GM18526 (cell line): ENCODE data around the gene ATP5PB.

Source experiments
- POLR2A ChIP-seq: IDR thresholded peaks from 3 replicates; pipeline ENCODE4 v1.6.1; 2011; ENCODE audit not compliant: insufficient read length; ENCODE audit errors: extremely low read depth

Gene ATP5PB

DNA sequence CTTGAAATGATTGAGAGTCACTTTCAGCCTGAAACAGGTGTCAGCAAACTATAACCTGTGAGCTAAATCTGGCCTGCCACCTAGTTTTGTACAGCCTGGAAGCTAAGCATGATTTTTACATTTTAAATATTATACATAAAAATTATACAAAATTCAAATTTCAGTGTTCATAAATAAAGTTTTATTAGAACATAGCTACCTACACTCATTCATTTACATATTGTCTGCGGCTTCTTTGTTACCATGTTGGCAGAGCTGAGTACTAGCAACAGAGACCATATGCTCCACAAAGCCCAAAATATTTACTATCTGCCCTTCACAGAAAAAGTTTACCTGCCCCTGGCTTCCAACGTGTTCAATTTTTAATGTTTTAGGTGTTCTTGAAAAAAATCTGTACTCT is 16.5 kb downstream of the ATP5PB start:
- no peak for TF ChIP-seq POLR2A

DNA sequence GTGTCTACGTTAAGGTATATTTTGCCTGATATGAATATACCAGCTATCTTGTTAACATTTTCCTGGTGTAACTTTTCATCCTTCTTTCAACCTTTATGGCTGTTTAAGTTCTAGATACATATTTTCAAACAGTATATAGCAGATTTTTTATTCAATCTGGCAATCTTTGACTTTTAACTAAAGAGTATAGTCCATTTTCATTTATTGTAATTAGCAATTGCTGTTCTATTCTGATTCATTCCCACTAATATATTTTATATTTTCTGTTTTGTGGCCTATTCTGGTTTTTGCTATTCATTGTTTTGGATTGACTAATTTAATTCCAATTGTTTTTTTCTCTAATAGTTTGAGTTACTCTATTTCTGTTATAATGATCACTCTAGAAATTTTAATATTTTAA is 17.2 kb downstream of the ATP5PB start:
- TF ChIP-seq POLR2A: no peak

DNA sequence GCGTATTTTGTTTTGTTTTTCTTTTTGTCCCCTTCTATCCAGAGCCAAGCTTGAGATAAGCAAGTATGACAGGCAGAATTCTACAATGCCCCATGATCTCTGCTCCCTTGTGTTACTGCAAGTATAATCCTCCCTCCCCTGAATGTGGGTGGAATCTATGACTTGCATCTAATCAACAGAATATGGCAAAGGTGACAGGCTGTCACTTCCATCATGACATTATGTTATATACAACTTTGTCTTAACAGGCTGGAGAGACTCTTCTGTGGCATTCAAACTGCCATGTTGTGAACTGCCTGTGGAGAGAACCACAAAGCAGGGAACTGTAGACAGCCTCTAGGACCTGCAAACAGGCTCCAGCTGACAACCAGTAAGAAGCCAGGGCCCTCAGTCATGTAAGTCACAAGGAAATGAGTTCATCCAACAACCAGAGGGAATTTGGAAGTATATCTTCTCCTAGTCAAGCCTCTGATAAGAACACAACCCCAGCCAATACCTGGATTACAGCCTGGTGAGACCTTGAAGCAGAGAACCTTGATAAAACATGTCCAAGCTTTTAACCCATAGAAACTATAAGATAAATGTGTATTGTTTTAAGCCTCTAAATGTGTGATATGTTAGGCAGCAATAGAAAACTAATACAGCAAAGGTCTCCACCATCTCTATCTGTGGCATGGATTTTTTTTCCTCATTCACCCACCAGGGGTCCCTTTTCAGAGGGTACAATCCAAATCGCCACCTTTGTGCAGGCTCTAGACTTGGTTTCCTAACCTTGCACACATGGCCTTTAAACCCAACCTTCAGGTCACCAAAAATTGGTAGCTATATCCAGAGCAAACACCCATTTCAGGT is 18.8 kb downstream of the ATP5PB start:
- no peak for TF ChIP-seq POLR2A

DNA sequence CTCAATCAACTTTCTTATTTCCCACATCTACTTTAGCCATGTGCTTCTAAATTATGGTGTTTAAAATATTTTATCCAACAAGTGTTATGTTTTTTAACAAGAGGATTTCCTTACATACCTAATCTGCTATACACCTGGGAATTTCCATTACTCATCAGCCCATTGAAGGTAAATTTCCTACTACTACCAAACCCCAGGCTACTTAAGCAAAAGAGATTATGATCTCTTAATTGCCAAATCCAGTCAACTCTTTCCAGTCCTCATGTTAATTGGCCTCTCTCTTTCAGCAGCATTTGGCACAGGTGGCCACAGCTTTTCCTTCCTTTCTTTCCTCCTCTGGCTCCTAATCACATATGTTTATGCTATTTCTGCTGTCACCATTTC is 19.4 kb downstream of the ATP5PB start:
- no peak for TF ChIP-seq POLR2A

DNA sequence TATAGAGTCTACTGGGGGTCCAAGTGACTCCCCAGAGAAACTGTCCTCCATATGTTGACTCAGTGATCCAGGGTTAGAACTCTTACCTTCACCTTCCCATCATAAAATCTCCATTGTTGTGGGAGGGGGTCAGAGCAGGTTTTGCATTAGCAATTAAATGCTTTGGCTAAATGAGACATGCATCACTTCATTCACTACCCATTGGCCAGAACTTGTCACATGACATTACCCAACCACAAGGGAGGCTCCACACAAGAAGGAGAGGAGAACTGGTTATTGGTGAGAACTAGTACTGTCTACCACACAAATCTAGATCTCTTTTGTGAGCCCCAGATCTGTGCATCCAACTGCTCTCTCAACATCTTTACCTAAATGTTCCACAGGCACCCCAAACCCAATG is 20.3 kb downstream of the ATP5PB start:
- no peak for TF ChIP-seq POLR2A

DNA sequence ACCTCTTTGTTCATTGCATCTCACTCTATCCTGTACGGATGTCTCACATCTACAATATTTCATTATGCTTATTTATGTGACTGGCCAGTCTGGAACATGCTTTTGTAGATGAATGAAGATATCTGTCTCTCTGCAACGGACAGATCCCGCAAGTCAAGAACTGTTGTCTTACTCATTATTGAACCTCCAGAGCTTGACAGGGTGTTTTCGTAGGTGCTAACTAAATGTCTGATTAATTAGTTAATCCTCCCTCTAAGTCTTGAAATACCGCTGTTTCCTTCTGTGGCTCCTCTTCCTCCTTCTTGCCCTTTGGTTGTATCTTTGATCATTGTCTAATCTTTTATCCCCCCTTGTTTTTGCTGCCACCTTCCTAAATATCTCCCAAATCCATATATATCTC is 21.3 kb downstream of the ATP5PB start:
- TF ChIP-seq POLR2A: no peak

DNA sequence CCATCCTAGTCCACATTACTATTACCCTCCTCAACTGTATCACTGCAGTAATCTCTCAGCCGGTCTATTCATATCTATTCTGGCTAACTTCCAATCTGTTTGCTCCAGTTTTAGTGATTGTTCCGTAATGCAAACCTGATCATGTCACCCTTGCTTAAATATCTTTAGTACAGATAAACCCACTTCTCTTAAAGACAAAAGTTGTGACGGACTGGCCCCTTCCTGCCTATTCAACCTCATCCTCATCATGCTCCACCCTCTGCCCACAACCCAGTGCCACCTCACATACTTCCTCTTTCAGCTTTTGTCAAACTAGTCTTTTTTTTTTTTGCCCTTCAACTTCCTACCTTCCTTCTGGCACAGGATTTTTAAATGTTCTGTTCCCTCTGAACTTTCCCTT is 21.7 kb downstream of the ATP5PB start:
- no peak for TF ChIP-seq POLR2A

DNA sequence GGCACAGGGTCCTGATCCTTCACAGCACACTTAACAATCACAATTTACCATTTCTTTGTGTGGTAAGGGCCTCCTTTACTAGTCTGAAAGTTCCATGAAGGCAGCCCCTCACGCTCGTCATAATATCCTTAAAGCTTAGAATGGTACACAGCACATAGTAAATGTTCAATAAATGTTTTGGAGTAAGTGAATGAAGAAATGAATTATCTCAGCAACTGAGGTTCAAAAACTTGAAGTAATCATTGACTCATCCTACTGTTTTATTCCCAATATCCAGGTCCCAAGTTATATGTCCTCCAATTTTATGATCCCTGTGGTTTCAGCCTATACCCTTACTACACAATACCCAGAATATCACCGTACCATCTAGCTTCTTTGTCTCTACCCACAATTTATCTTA is 22.3 kb downstream of the ATP5PB start:
- no peak for TF ChIP-seq POLR2A

DNA sequence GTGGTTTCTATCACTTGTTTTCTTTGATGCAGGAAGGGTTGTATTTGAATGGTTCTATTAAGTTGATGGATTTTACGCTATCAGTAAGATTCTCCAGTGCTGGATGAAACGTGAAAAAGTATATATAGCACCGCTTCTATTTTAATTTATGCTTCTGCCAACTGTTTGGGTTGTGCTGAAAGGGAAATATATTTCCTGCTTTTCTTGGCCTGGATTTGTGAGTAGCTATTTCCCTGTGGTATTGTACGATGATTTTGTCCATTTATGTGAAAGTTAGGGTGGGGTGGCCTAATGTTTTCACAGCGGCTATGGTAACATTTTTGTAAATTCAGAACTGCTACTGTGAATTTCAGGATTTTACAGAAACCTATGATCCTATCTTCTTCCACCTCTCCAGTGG is 24.8 kb downstream of the ATP5PB start:
- TF ChIP-seq POLR2A: no peak

DNA sequence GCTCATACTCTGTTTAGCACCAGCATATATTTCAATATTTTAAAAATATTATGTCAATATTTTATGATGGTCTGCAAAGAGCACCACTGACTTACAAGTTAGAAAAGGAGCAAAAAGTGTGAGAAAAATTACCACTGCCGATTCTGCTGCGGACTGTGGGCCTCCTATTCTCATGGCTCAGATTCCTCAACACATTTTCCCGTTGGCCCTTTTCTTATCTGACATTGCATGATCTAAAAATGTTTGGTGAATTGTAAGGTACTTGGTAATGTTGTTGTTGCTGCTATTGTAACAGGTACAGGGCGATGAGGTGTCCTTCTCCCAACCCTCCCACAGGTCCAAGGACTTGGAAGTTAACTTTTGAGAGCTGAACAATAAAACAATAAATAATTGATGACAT is 25.3 kb downstream of the ATP5PB start:
- no peak for TF ChIP-seq POLR2A

DNA sequence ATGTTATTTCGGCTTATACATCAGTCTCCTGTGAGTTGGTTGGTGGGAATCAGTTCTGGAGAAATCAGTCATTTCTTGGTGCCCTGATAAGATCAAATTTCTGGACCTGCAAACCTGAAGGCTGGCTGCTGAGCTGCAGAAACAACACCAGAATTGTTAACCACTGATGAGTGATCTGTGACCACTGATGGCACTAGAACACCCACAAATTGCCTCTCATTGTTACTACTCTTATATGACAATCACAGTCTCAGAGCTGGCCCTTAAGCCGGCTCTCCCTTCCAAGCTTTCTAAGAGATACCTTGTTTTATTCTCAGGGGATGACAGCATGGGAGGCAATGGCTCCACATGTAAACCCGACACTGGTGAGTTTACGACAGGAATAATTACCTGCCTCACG is 26.4 kb downstream of the ATP5PB start:
- no peak for TF ChIP-seq POLR2A

DNA sequence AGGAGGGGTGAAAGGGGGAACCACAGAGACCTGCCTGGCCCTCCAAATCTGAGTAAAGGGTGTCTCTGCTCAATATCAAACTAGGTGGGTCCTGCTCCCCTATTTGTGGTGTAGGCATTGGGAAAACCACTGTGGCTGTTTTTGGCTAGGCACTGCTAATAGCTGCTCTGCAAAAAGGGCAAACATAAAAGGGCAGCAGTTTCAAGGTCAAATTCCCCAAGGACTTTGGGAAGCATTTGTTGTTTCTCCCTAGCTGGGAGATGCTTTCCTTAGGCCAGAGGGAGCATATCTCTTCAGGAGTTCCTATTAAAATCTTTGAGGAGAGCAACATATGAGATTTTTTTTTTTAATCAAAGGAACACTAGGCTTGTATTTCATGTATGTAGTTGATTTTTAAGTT is 26.9 kb downstream of the ATP5PB start:
- TF ChIP-seq POLR2A: no peak

DNA sequence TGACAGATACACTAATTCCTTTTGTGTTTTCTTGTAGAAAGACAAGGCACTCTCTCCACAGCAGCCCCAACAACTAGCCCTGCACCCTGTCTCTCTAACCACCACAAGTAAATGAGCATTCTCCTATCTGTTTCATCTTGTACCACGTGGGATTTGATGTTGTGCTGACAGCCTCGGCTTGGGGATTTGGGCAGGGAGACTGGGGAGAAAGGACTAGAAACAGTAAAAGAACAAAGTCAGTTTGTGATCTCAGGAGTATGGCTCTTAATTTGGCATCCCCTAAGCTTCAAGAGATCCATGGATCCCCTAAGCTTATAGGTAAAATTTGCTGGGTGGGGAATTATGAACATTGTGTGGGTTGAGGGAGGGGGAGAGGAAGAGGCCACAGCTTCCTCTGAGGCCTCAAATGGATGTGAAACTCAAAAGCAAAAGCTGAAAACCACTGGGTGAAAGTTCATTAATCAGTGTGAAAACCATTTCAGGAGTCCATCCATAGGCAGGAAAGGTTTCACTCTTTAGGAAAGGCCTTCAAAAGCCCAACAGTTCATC is 27.6 kb downstream of the ATP5PB start:
- no peak for TF ChIP-seq POLR2A

DNA sequence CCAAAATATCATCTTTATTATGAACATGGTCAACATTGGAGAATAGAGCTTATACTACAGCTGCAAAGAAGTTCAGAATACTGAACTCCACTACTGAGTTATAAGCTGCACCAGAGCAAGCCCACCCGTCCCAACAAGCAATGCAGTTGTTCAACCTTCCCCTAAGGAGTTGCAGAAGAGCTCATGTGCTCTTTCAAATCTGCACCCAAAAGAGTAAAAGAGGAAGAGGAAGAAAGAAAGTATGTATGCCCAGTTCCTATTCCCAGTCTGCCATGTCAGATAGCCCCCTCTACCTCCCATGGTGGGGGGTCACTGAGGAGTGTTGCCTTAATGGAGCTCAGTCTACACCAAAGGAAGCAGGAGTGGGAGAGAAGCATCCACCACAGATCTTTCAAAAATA is 31.4 kb downstream of the ATP5PB start:
- no peak for TF ChIP-seq POLR2A

DNA sequence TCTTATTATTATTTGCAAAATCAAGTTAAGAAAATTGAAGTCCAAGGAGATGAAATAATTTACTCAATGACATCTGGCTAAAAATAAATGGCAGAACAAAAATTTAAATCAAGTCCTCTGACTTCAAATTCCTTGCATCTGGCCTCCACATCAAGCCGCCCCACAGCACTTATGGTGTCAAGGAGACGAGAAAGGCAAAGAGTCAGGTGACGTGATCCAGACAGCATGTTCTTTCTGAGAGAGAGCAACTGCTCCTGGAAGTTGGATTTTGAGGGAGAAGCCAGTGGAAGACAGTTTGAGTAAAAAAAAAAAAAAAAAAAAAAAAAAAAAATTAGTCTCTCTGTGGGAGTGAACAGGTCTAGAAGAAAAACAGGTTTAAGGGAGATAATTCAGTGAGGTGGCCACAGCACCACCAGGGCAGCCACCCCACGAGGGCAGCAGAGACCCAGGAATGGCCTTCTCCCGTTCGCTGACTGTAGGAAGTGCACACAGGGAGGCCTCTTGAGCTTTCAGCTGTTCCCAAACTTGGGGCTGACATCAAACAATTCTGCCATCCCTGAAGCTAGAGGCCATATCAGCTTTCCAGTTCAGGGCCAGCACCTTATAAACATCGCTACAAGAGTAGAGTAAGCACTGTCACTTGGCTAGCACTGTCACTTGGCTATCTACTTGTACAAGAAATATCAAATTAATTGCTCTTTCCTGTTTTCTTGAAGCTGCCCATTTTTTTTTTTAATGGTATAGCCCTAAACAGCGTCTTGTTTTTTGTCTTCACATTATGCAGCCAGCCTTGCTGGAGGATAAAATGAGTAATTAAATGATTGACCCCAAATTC is 32.3 kb downstream of the ATP5PB start:
- TF ChIP-seq POLR2A: no peak

DNA sequence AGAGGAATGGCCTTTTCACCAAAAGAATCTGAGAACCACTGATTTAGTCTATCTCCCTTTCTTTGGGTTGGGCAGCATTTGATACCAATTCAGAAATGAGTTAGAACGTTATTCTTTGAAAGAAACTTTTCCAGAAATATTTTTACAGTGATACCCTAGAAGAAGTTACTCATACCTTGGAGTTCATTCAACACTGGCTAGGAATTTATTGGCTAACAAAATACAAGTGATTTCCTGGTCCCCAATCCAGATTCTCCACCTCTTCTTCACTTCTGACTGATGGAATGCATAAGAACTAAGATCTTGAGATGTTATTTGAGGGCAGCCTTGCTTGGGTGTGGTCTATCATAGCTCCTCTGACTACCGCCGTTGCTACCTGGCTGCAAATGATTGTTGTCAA is 33.9 kb downstream of the ATP5PB start:
- TF ChIP-seq POLR2A: no peak
